ENCODE data around the gene CTBP2.

Gene CTBP2

DNA sequence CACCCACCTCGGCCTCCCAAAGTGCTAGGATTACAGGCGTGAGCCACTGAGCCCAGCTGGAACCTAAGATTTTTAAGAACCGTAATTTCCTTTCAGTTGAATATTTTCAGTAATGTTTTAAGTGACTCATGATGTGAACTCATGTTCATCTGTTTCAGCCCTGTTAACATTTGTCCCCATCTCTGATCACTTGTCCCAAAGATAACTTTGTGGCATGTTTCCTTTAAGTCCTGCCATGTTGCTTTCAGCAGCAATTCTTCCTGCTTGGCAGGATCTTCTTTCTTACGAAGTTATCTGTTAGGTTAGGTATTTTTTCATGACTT, 199.2 kb downstream of the CTBP2 start:
- Mint-ChIP-seq H3K9me3 (no peaks in the 10 kb centered on the region), H3K4me3 (no peak overlapping the region), H3K4me1 (peaks cover 22% of the 10 kb centered on the region), H3K27me3 (ENCODE audit: low read depth) (no peaks in the 10 kb centered on the region), H3K36me3 (ENCODE audit: low read depth) (peaks cover under 1% of the 10 kb centered on the region), H3K27ac (no peak overlapping the region)
- no peak for TF ChIP-seq CTCF (IDR thresholded peaks at IDR 0.05; ENCODE audit: unreplicated experiment in 3 of 3)

DNA sequence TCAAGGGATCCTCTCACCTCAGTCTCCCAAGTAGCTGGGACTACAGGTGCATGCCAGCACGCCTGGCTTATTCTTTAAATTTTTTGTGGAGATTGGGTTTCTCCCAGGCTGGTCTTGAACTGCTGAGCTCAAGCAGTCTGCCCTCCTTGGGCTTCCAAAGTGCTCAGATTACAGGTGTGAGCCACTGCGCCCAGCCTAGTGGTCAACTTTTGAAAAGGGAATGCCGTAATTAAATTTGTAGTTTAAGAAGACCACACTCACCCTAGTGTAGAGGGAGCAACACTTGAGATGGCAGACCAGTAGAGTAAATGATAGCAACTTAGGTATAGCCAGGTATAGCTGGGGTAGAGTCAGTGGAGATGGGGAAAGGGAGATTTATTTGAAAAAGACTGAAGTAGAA, 200.8 kb downstream of the CTBP2 start:
- H3K27ac Mint-ChIP-seq, result no peak overlapping the region
- peaks cover 18% of the 10 kb centered on the region for H3K4me1 Mint-ChIP-seq
- no peak for TF ChIP-seq CTCF (IDR thresholded peaks at IDR 0.05; ENCODE audit: unreplicated experiment in 3 of 3)
- no peak overlapping the region for H3K4me3 Mint-ChIP-seq
- H3K36me3 Mint-ChIP-seq (ENCODE audit: low read depth), result no peaks in the 10 kb centered on the region
- no peaks in the 10 kb centered on the region for H3K27me3 Mint-ChIP-seq (ENCODE audit: low read depth)
- no peaks in the 10 kb centered on the region for H3K9me3 Mint-ChIP-seq

DNA sequence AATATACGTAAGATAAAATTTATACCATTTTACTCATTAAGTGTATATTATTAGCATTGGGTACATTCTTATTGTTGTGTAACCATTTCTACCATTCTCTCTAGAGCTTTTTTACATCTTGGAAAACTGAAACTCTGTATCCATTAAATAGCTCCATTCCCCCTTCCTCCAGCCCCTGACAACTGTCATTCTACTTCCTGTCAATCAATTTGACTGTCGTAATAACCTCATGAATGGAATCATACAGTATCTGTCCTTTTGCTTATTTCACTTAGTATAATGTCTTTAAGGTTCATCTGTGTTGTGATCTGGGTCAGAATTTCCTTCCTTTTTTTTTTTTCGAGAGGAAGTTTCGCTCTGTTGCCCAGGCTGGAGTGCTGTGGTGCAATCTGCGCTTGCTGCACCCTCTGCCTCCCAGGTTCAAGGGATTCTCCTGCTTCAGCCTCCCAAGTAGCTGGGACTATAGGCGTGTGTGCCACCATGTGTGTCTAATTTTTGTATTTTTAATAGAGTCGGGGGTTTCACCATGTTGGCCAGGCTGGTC, 202.9 kb downstream of the CTBP2 start:
- H3K27ac Mint-ChIP-seq, result no peak overlapping the region
- no peak for TF ChIP-seq CTCF (IDR thresholded peaks at IDR 0.05; ENCODE audit: unreplicated experiment in 3 of 3)
- no peaks in the 10 kb centered on the region for H3K27me3 Mint-ChIP-seq (ENCODE audit: low read depth)
- H3K9me3 Mint-ChIP-seq, result no peaks in the 10 kb centered on the region
- H3K4me1 Mint-ChIP-seq, result peaks cover 26% of the 10 kb centered on the region
- H3K4me3 Mint-ChIP-seq, result no peak overlapping the region
- peaks cover 7% of the 10 kb centered on the region for H3K36me3 Mint-ChIP-seq (ENCODE audit: low read depth)

DNA sequence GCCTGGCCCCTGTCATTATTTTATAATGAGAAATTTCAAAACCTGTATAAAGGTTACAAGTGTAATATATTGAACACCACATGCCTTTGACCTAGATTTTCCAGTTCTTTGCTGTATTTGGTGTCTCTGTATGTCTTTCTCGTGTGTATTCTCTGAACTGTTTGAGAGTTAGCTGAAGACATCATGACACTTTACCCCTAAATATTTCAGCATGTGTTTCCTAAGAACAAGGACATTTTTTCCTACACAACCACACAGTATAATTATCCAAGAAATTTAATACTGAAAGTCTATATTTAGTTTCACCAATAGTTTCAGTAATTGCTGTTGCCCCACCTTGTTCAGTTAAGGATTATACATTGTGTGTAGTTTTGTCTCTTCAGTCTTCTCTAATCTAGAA, 203.6 kb downstream of the CTBP2 start:
- H3K4me3 Mint-ChIP-seq, result no peak overlapping the region
- no peaks in the 10 kb centered on the region for H3K9me3 Mint-ChIP-seq
- no peak overlapping the region for H3K27ac Mint-ChIP-seq
- peaks cover 11% of the 10 kb centered on the region for H3K36me3 Mint-ChIP-seq (ENCODE audit: low read depth)
- no peaks in the 10 kb centered on the region for H3K27me3 Mint-ChIP-seq (ENCODE audit: low read depth)
- H3K4me1 Mint-ChIP-seq, result peaks cover 26% of the 10 kb centered on the region
- TF ChIP-seq CTCF (IDR thresholded peaks at IDR 0.05; ENCODE audit: unreplicated experiment in 3 of 3), result no peak

DNA sequence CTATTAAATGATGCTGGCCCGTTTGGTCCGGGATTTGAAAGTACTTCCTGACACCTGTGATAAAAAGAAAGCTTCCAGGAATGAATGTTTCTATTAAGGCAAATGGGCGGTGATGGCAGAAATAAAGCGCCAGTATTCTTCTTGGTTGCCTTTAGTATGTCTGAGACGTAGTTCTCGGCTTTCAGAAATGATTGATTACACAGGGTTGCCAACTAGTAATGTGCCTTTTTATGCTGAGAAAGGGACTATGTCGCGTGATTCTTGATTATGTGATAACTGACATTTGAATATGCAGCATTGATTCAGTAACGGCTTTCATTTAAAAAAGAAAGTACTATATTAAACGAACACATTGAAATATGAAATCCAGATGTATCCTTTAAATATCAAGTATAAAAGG, 204.5 kb downstream of the CTBP2 start:
- Mint-ChIP-seq H3K27ac (peak overlapping the region in 2 of 3 experiments; percentile 8 to 15), H3K4me3 (no peak overlapping the region)

More for the DNA sequence above, 204.5 kb downstream of the CTBP2 start:
- peaks cover 11% of the 10 kb centered on the region for H3K36me3 Mint-ChIP-seq (ENCODE audit: low read depth)
- no peaks in the 10 kb centered on the region for H3K27me3 Mint-ChIP-seq (ENCODE audit: low read depth)
- TF ChIP-seq CTCF (IDR thresholded peaks at IDR 0.05; ENCODE audit: unreplicated experiment in 3 of 3), result no peak
- peaks cover 26% of the 10 kb centered on the region for H3K4me1 Mint-ChIP-seq
- H3K9me3 Mint-ChIP-seq, result no peaks in the 10 kb centered on the region
